Heart right ventricle (tissue), 16 donors: ENCODE results near the gene KMT2E. TPM values are rescaled to one million over a fixed set of nuclear protein-coding genes. Genes with fewer than 3 reads are reported as not detected.
A peak's percentile ranks its signal among the peaks of the same experiment; 100 is the strongest.

Experiments
- ATAC-seq, 8 donors: fragments of 200-7000 bp; cut with Tn5 transposase; one replicate each; pipeline ENCODE4 v1.9.1; 2020; ENCODE audit warnings: mild to moderate bottlenecking in 8 of 8, moderate library complexity in 8 of 8, moderate number of reproducible peaks in 1 of 8
- DNase-seq, 2 donors: peaks; one replicate each; pipeline ENCODE4 v3.0.0-alpha.2; 2020
- H3K27ac ChIP-seq, 10 donors: fragments of 200-600 bp; sonication (generic) in 2 of 10; one replicate each; pipeline versions ENCODE4 v1.5.0 to v1.8.0; 2020 to 2022; ENCODE audit warnings: mild to moderate bottlenecking in 3 of 10
- H3K27me3 ChIP-seq, 7 donors: fragments of 200-600 bp; one replicate each; pipeline ENCODE4 v1.8.0; 2021 to 2022; ENCODE audit warnings: mild to moderate bottlenecking in 2 of 7
- H3K36me3 ChIP-seq, 9 donors: fragments of 200-600 bp; sonication (generic) in 1 of 9; one replicate each; pipeline versions ENCODE4 v1.5.0 to v1.8.0; 2020 to 2022; ENCODE audit warnings: mild to moderate bottlenecking in 2 of 9
- H3K4me1 ChIP-seq, 9 donors: fragments of 200-600 bp; sonication (generic) in 1 of 9; one replicate each; pipeline versions ENCODE4 v1.5.0 to v1.8.0; 2020 to 2022; ENCODE audit warnings: mild to moderate bottlenecking in 4 of 9
- H3K4me3 ChIP-seq, 10 donors: fragments of 200-600 bp; sonication (generic) in 2 of 10; one replicate each; pipeline versions ENCODE4 v1.5.0 to v1.8.0; 2020 to 2022; ENCODE audit warnings: mild to moderate bottlenecking in 7 of 10, moderate library complexity in 2 of 10
- H3K9me3 ChIP-seq, 11 donors: fragments of 200-600 bp in 10 of 11; sonication (generic) in 2 of 11; one replicate each; pipeline versions ENCODE4 v1.5.0 to v1.8.0; 2013 to 2022; ENCODE audit warnings: mild to moderate bottlenecking in 2 of 11, control low read depth in 1 of 11, moderate library complexity in 1 of 11
- CTCF ChIP-seq, 9 donors: fragments of 200-600 bp; sonication (generic) in 2 of 9; IDR thresholded peaks; one replicate each; pipeline versions ENCODE4 v1.5.0 to v1.8.0; 2021 to 2022; ENCODE audit warnings: antibody characterized with exemption in 9 of 9, mild to moderate bottlenecking in 5 of 9, moderate library complexity in 1 of 9
- WGBS, 2 donors: extraction: QIAGEN DNeasy Blood & Tissue Kit; methylation state at CpG; one replicate each; pipeline ENCODE4 v1.1.7; 2013; ENCODE audit warnings: inconsistent platforms in 1 of 2; 5-methylcytosine and 5-hydroxymethylcytosine counted together
- intact Hi-C, 10 donors: fragments of 100-400 bp; cut with DNase I; formaldehyde crosslinking; loops; one replicate each; pipeline versions ENCODE4 v1.11.1 to v1.14.2; 2022
- polyA plus RNA-seq, 2 donors: library from polyadenylated mRNA; stranded (reverse); fragments of 200-250 nt; gene quantifications; one replicate each; pipeline ENCODE4 v1.2.3, GENCODE V29; 2013
- total RNA-seq, 10 donors: library from RNA; stranded (reverse); fragmentation: NEBNext Ultra II Directional in 3 of 10; extraction: Animal tissue kit (Norgen Biotek cat#: 25700) in 3 of 10; gene quantifications; one replicate each; pipeline versions ENCODE4 v1.2.1 to v1.2.4, GENCODE V29; 2021 to 2023
- donor health status: Arrhythmogenic right ventricular cardiomyopathy.
- donor health status: ischemic (EF 13 %, LVEDD 7.1; RV severe dilation, severe dysfunction).
- donor health status: healthy with polysubstance abuse.
- donor health status: DM: no; HTN: yes; CAD: no.
- donor health status: DM: no; HTN: no; CAD: no.
- donor health status: ischemic (EF 25% LVEDD 6.9; RV normal size, moderate dysfunction).
- donor health status: ischemic (EF 25% LVEDD 5.7; RV mildly dilated, moderate dysfunction).
- donor health status: healthy.
- donor health status: DM: yes; HTN: yes; CAD: no.
- donor health status: Ischemic cardiomyopathy.
- donor health status: ischemic (EF 35%, LVEDD 5.7; RV mildly dilated, moderate dysfunction).
- donor health status: nonischemic (EF 11% LVEDD 7.7; RV severe dilation, severe dysfunction).
- donor health status: DM: yes; HTN: yes; CAD: no.
- donor health status: PGD.
- donor health status: ischemic (EF 29% LVEDD 5.4; RV normal size, mild dysfunction).
- donor health status: nonischemic (EF 23%, LVEDD 6.1; RV moderate dilation, normal function).

KMT2E gene
- total and polyA plus RNA-seq, 12 donors: 9.4 to 53.3 (median 46.2) TPM

GRCh38 chr7:105055084-105055483 lies 41.1 kb downstream of the KMT2E start:
- Histone ChIP-seq H3K27ac (no peak overlapping the region), H3K27me3 (no peaks in the 10 kb centered on the region), H3K36me3 (peaks cover 0 to 79% (median 7%) of the 10 kb centered on the region in 9 donors), H3K9me3 (no peaks in the 10 kb centered on the region), H3K4me3 (no peak overlapping the region), H3K4me1 (peaks cover 0 to 84% (median 57%) of the 10 kb centered on the region in 9 donors)
- DNase-seq: no peak
- ATAC-seq: no peak
- intact Hi-C loops: loop anchor here in 2 of 10 donors (5.0 kb wide), 1 partner anchor 73 kb away; no protein-coding TSS in a partner anchor
- WGBS, 2 donors: 96 to 99% methylated on average over 2 of the region's 2 CpGs
- TF ChIP-seq CTCF (IDR thresholded peaks at IDR 0.05): no peak

DNA sequence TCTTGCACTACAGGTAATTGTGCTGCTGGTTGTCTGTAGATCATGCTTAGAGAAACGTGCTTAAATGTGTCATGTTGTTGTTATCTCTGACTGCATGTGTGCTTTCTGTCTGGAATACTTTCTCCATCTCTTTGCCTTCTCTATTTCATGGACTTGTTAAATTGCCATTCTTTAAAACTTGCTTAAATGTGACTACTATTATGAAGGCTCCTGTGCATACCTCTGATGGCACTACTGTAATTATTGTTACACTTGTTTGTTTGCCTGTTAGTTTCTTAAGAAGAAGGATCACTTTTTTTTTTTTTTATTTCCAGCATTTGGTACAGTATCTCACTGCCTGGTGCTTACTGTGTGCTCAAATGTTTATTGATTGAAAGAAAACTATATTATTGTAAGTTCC lies 41.6 kb downstream of the KMT2E start:
- WGBS, 2 donors: 13 to 22% methylated on average over 1 of the region's 1 CpG
- Histone ChIP-seq H3K36me3 (peaks cover 0 to 79% (median 10%) of the 10 kb centered on the region in 9 donors), H3K4me3 (no peak overlapping the region), H3K27ac (peak overlapping the region in 1 of 10 donors; percentile 10), H3K27me3 (no peaks in the 10 kb centered on the region), H3K4me1 (peaks cover 0 to 89% (median 57%) of the 10 kb centered on the region in 9 donors), H3K9me3 (no peaks in the 10 kb centered on the region)
- ATAC-seq: no peak
- intact Hi-C loops: loop anchor here in 2 of 10 donors (5.0 kb wide), 1 partner anchor 73 kb away; no protein-coding TSS in a partner anchor
- no peak for TF ChIP-seq CTCF (IDR thresholded peaks at IDR 0.05)
- no peak for DNase-seq

DNA sequence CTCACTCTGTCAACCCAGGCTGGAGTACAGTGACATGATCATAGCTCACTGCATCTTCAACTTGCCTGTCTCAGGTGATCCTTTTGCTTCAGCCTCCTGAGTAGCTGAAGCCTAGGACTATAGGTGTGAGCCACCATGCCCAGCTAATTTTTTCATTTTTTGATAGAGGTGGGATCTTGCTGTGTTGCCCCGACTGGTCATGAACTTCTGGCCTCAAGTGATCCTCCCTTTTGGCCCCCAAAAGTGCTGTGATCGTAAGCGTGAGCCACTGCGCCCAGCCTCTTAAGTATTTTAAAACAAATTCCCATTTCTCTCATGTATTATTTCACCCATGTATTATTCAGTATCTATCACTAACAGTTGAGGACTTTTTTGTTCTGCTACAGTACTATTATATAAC lies 43.5 kb downstream of the KMT2E start:
- peaks cover 0 to 98% (median 72%) of the 10 kb centered on the region in 9 donors for H3K4me1 ChIP-seq
- ATAC-seq: no peak
- intact Hi-C loops: loop anchor here in 2 of 10 donors (5.0 kb wide), 1 partner anchor 75 kb away; no protein-coding TSS in a partner anchor

DNA sequence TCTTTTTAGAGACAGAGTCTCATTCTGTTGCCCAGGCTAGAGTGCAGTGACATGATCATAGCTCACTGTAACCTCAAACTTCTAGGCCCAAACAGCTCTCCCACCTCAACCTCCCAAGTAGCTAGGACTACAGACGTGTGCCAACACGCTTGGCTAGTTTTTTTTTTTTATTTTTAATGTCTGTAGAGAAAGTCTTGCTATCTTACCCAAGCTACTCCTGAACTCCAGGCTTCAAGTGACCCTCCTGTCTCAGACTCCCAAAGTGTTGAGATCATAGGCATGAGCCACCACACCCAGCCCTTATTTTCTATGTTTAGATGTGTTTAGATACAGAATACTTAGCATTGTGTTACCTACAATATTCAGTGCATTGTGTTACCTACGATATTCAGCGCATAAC lies 46.4 kb downstream of the KMT2E start:
- H3K4me1 ChIP-seq: peaks cover 0 to 95% (median 58%) of the 10 kb centered on the region in 9 donors
- no peaks in the 10 kb centered on the region for H3K9me3 ChIP-seq
- ATAC-seq (peak in 4 of 8 donors; percentile 8 to 47 (median 20)), DNase-seq (no peak)
- no peak overlapping the region for H3K4me3 ChIP-seq
- peaks cover 0 to 78% (median 9%) of the 10 kb centered on the region in 9 donors for H3K36me3 ChIP-seq
- peak overlapping the region in 2 of 10 donors; percentile 33 to 50 for H3K27ac ChIP-seq
- 86 to 88% methylated on average over 4 of the region's 4 CpGs for WGBS, 2 donors
- intact Hi-C loops: loop anchor here in 3 of 10 donors (5.0 to 10.0 kb wide), 2 partner anchors 76 to 78 kb away; no protein-coding TSS in a partner anchor
- no peak for TF ChIP-seq CTCF (IDR thresholded peaks at IDR 0.05)
- no peaks in the 10 kb centered on the region for H3K27me3 ChIP-seq

More for the DNA sequence above, 43.5 kb downstream of the KMT2E start:
- no peak for TF ChIP-seq CTCF (IDR thresholded peaks at IDR 0.05)
- no peak overlapping the region for H3K27ac ChIP-seq
- H3K4me3 ChIP-seq: no peak overlapping the region
- DNase-seq: no peak
- H3K9me3 ChIP-seq: no peaks in the 10 kb centered on the region
- no peaks in the 10 kb centered on the region for H3K27me3 ChIP-seq
- peaks cover 0 to 78% (median 11%) of the 10 kb centered on the region in 9 donors for H3K36me3 ChIP-seq
- 87 to 94% methylated on average over 4 of the region's 4 CpGs for WGBS, 2 donors
